B cell (primary cell): ENCODE results near the gene SDR39U1.

ENCODE experiments used
- EZH2 ChIP-seq: IDR thresholded peaks from 2 replicates; pipeline ENCODE4 v1.6.1; 2012; ENCODE audit warnings: borderline replicate concordance, low read depth, mild to moderate bottlenecking, moderate library complexity, low read length; ENCODE audit not compliant: insufficient read depth, poor library complexity, severe bottlenecking
- TF ChIP-seq, protein P1 (sequence below): fragments of 200-600 bp; IDR thresholded peaks from one replicate; pipeline ENCODE4 v1.8.0; 2022; ENCODE audit warnings: antibody characterized with exemption, mild to moderate bottlenecking

DNA sequence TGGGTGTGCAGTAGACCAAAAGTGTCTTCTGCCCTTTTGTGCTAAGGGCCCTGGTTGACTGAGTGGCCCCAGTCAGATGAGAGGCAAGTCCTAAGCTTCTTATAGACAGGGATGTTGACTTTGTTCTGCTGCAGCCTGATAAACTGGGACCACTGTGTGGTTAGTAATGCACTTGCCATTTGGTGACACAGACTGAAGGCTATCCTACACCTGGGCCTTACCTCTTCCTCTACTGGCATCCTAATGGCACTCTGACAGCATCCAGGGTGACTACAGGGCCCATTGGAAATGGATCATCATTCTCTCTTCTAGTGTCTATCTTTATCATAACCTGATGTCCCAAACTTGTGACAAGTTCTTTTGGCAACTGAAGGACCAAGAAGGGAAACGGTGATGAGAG lies 3.3 kb downstream of the SDR39U1 start:
- TF ChIP-seq EZH2, result no peak
- TF ChIP-seq, protein P1, sequence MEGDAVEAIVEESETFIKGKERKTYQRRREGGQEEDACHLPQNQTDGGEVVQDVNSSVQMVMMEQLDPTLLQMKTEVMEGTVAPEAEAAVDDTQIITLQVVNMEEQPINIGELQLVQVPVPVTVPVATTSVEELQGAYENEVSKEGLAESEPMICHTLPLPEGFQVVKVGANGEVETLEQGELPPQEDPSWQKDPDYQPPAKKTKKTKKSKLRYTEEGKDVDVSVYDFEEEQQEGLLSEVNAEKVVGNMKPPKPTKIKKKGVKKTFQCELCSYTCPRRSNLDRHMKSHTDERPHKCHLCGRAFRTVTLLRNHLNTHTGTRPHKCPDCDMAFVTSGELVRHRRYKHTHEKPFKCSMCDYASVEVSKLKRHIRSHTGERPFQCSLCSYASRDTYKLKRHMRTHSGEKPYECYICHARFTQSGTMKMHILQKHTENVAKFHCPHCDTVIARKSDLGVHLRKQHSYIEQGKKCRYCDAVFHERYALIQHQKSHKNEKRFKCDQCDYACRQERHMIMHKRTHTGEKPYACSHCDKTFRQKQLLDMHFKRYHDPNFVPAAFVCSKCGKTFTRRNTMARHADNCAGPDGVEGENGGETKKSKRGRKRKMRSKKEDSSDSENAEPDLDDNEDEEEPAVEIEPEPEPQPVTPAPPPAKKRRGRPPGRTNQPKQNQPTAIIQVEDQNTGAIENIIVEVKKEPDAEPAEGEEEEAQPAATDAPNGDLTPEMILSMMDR, result no peak
